ENCODE measurements around the gene RGCC.

Gene RGCC

DNA sequence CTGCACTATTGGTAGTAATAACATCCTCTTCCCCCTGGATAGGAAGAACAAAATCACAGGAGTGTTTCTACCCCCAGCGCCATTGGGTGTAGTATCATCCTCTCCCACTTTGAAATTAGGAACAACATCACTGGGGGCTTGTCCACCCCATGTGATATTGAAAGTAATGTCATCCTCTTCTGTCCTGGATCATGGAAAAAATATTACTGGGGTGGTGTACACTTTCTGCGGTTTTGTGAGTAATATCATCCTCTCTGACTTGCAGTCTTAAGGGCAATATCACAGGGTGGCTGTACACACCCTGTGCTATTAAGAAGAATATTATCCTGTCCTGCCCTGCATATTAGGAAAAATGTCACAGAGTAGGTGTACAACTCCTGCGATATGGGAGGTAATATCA, 4.9 kb upstream of the RGCC start:
- in situ Hi-C loops (cut with MboI; ENCODE audit: low sequenced_read_pairs), result no loop called here

DNA sequence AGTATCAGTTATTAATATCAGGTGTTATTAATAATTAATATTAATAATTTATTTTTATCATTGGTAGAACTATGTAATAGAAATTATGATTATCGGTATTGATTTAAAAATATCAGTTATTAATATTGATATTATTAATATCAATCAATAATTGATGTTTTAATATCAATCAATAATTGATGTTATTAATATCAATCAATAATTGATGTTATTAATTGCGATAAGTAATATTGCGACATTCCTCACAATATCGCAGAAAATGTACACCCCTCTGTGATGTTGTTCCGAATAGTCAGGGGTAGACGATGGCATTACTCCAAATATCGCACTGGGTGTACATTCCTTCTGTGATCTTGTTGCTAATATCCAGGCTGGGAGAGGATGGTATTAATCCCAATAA, 3.7 kb upstream of the RGCC start:
- in situ Hi-C loops (cut with MboI; ENCODE audit: low sequenced_read_pairs), result no loop called here

DNA sequence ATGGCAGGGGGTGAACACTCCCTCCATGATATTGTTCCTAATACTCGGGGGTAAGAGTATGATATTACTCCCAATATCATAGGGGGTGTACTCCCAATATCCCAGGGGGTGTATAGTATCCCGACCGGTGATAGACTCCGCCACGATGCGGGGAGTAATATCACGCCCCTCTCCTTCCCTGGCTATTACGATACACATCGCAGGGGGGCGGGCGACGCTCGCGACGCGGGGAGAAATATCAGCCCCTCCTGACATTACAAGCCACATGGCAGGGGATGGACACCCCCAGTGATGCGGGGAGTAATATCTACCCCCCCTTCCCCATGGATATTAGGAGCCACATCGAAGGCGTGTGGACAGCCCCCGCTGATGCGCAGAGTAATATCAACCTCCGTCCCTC, 3.2 kb upstream of the RGCC start:
- in situ Hi-C loops (cut with MboI; ENCODE audit: low sequenced_read_pairs), result no loop called here

DNA sequence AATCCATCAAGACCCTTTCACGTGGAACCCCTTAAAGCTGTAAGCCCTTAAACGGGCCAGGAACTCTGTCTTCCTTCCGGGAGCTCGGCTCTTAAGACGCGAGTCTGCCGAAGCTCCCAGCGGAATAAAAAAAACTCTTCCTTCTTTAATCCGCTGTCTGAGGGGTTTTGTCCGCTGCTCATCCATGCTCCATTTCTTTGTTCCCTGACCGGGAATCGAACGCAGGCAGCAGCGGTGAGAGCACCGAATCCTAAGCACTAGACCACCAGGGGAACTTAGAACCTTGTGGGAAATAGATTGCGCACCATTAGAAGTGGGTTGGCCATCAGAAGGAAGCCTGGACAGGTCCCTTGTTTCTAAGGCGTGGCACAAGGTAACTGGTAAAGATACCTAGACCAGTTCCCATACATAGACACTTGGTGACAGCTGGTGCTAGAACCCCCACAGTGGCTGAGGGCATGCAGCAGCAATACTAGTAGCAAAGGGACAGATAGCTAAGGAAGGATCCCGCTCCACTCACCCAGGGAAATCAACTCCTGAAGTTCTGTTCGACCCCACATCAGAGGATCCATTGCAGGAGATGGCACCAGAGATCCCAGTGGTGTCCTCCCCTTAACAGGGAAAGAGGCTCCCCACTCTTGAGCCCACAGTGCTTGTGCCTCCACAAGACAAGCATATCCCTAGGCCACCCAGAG, 1.5 kb upstream of the RGCC start:
- in situ Hi-C loops (cut with MboI; ENCODE audit: low sequenced_read_pairs), result no loop called here

DNA sequence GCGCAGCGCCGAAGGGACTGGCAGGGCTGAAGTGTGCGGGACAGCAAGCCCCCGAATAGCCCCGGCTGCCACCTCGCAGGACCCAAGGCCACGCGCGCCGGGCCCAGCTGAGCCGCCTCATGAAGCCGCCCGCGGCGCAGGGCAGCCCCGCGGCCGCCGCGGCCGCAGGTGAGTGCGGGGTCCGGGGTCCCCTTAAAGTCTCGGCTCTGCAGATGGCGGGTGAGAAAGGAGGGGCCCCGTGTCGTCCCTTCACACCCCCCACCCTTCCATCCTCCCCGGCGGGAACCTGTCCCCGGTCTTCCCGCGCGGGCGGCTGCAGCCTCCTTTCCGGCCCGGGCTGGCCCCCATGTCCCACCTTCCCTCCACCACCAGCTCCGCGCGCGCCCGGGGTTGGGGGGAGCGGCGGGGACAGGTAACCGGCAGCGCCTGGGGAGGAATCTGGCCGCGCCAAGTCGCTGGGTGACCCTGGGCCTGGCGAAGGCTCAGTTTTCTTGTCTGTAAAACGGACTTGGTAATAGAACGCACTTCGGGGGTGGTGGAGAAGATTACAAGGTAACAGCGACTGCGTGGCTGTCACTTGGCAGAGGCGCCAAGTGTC, 338 bp downstream of the RGCC start:
- in situ Hi-C loops (cut with MboI; ENCODE audit: low sequenced_read_pairs), result no loop called here

DNA sequence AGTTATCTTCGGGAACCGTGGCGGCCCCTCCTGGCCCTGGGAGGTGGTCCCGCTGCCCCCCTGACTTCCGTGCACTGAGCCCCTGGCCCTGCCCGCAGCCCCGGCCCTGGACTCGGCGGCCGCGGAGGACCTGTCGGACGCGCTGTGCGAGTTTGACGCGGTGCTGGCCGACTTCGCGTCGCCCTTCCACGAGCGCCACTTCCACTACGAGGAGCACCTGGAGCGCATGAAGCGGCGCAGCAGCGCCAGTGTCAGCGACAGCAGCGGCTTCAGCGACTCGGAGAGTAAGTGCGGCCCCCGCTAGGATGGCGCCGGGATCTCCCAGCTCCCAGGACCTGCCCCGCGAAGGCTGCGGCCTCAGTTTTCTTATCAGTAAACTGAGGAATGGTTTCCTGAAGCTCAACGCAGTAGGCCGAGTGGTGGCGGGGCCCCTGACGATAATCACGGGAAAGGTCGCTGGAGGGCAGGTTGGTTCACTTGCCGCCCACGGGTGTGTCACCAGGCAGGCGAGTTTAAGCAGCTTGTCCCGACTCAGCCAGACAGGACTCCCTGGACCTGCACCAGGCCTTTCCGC, 924 bp downstream of the RGCC start:
- in situ Hi-C loops (cut with MboI; ENCODE audit: low sequenced_read_pairs), result no loop called here

DNA sequence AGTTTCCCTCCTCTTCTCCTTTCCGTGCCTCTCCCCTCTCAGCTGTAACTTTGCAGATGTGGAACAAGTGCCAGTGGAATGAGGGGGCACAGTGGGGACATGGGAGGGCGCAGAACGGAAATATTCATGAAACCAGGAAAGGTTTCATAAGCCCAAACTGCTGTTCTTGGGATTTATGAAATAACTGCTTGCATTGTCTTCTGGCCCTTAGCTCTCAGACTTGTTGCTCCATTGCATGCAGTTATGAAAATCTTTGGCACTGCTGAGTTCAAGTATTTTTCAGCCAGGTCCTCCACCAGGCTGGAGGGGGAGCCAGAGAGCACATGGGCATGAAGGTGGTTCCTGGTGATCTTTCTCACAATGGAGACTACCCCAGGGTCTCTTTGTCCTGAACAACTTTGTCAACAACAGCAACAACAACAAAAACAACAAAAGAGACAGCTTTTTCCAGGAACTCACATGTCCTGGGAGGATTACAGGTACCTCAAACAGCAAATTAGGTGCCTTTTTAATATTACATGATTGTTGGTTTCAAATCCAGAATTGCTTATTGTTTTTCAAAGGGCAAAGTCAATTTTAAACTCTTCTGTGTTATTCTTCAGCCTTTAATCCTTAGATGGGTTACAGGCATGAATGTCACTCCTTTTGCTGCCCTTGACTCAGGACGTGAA, 1.5 kb downstream of the RGCC start:
- in situ Hi-C loops (cut with MboI; ENCODE audit: low sequenced_read_pairs), result no loop called here

DNA sequence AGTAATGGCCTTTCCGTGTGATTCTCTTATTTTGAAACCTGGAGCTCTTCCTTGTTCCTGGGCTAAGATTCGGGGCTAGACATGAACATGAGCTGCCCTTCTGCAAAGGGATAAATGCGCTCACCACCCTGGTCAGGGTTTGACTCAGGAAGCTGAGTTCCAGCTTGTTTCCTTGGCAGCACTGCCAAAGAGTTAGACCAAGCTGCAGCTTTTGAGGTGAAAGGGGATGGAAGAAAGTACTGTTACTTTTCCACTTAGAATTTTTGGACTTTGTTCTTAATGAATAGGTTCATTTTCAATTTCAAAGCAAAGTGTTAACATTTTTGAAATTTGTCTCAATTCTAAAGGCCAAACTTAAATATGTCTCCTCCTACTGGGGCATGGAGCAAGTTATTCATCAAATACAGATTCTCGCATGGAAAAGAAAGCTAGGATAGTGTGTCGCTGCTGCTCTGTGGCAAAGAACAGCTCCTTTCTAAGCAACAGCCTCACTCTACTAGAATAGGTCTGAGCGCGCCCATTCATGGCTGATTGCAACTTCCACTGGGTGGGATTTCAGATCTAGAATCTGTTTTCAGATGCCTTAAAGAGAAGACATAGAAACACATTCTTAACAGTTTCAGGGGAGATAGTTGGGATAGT, 2.2 kb downstream of the RGCC start:
- in situ Hi-C loops (cut with MboI; ENCODE audit: low sequenced_read_pairs), result no loop called here

DNA sequence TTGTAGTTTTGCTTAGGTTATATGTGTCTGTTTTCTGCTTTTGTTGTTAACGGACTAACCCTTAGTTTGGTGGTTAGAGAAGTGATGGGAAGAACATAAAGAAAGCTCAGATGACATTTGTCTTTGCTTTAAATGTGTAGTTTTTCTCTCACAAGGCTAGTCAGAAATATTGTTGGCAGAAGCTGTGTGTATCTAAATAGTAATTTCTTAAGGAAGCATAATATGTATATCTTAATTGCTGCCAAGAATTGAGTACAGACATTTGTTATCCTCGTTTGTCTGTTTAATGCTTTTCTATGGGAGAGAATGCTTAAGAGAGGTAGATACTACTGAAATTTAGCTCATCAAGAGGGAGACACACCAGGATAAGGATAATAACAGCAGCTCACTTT, 2.7 kb downstream of the RGCC start:
- in situ Hi-C loops (cut with MboI; ENCODE audit: low sequenced_read_pairs), result no loop called here

DNA sequence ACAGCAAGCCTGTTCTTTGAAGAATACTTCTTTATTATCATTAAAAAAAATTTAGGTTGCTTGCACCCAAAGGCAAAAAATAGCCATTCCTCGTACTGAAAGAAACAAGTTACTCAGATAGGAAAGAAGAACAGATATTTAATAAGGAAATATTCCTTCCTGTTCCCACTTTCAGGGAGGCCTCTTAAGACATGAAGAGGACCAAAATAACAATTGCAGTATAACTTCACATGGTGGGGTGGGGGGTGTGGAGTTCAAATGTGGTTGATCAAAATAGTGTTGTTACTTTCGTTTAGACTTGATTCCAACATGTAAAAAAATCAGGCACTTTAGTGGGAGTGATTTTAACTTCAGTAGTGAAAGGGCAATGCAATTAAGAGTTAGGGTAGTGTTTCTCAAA, 3.6 kb downstream of the RGCC start:
- in situ Hi-C loops (cut with MboI; ENCODE audit: low sequenced_read_pairs), result no loop called here

DNA sequence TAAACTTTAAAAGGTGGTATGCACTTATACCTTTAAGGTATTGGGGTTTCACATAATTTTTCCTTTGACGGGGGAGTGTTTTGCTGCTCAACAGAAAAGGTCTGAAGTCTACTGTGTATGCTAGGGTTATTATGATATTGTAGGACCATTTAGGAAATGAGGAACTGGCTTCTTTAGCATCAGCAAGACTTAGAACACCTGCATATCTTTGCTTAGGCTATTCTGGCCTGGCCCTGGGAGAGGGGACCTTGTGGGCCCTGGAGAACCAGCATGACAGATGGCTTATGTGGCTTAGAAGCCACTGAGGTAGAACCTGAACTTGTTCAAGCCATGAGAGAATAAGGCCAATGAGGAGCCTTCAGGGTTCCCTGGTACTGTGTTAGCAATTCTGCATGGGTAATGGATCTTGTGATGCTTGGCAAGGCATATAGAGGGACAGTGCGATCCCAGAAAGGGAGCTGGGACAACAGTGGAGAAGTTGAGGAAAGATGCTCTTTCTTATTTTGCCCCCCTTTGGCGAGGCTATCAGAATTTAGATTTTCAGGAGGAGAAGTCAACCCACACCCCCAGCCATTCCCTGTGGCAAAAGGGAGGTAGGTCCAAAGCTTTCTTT, 4.3 kb downstream of the RGCC start:
- in situ Hi-C loops (cut with MboI; ENCODE audit: low sequenced_read_pairs), result no loop called here

DNA sequence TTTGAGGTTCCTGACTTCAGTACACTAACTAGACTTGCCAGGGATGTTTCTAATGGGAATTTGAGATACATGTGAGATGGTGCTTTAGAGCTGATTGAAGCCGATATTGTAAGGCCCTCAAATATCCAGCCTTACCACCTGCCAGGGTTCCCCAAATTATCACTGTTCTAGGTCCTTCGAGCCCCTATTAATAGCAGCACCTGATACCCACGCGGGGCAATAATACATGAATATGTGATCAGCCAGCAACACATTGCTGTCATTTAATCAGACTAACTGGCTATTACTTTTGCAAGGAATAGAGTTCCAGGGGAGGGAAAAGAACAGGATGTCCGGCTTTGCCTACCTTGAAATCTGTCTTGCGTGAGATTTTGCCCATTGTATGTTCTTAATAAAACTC, 5.1 kb downstream of the RGCC start:
- in situ Hi-C loops (cut with MboI; ENCODE audit: low sequenced_read_pairs), result no loop called here

DNA sequence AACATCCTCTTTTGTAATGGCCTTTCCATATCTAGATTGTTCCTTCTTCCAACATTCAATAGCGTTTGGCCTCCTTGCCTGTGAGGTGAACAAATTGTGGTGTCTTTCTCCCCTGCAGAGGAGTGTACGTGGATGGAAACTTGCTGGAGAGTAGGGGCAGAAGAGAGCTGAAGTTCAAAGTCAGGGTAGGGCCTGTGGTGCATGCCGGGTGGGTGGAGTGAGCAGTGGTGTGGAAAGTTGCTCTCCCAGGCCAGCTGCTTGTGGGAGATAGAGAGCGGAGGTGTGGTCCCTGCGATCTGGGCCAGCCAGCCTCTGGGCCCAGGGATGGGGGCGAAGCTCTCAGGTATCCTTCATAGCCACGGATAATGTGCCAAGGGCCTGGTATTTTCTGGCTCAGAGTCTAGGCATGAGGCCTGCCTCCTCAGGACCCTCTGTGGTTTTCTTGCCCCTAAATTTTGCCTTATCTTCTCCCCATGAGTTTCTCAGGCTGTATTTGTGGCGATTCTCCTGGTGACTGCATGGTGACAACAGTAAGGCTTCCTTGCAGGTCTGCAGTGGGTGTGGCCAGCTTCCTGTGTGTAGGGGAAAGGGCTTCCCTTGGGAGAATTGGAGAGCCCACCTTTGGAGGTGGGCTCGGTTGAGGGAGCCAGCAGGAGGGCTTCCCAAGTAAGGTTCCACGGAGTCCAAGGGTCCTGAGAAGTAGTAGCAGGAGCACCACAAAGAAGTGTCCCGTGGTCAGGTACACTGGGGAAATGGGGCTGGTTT, 6.7 kb downstream of the RGCC start:
- in situ Hi-C loops (cut with MboI; ENCODE audit: low sequenced_read_pairs), result no loop called here

DNA sequence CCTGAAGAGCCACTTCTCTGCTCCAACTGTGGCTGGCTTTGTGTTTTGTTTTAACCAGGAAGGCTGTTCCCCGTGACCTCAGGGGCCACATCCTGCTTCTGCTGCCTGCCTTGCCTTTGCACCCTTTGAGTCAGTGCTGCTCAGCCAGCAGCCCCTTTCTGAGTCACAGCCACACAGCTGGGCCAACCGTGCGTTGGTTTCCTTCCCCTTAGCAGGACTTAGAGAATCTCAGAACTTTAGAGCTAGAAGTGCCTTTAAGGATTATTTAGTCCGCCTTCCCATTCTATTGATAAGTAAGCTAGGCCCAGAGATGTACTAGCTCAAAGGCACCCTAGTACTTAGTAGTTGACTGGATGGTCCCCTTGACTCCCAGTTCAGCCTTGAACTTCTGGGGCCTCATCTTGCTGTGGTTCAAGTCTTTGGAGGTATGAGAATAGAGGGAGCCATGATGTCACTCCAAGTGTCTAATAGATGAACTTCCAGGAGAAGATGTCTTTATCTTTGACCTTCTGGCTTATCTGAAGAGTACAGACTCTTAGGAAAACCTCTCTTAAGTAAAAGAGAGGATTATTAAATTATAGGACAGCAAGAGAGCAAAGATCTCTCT, 8.0 kb downstream of the RGCC start:
- in situ Hi-C loops (cut with MboI; ENCODE audit: low sequenced_read_pairs), result no loop called here

DNA sequence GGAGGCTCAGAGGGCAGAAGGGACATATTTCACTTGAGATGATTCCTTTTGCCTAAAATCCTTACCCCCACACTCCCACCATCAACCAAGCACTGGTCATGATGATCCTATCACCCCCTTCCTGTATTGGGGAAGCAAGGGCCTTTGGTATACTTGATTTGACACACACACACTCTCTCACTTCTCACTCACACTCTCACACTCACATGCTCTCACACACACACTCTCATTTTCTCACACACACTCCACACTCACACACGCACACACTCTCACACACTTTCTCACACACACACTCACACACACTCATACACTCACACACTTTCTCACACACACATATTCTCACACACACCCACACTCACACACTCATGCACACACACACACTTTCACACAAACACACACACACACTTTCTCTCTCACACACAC, 8.6 kb downstream of the RGCC start:
- in situ Hi-C loops (cut with MboI; ENCODE audit: low sequenced_read_pairs), result no loop called here

DNA sequence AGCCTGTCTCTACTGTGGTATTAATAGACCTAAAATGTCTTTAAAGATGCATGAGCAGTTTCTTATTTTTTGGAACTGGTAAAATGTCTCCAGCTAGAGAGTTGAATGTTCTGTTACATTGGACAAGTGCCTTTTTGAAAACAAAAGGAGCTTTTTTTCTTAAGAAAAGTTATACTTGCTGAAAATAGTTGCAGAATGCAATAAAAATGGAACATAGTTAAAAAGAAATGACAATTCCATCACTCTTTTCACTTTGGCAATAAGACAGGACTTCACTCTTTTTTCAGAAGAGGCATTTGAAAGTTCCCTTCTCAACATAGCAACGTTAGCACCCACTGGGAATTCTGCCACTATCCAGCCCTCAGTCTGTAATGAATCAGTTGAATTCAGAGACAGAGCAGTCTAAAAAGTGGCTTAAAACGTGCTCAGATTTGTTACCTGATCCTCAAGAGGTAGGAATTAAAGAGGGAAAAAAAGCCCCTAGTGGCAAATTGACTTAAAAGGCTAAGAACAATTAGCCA, 10.1 kb downstream of the RGCC start:
- in situ Hi-C loops (cut with MboI; ENCODE audit: low sequenced_read_pairs), result no loop called here

DNA sequence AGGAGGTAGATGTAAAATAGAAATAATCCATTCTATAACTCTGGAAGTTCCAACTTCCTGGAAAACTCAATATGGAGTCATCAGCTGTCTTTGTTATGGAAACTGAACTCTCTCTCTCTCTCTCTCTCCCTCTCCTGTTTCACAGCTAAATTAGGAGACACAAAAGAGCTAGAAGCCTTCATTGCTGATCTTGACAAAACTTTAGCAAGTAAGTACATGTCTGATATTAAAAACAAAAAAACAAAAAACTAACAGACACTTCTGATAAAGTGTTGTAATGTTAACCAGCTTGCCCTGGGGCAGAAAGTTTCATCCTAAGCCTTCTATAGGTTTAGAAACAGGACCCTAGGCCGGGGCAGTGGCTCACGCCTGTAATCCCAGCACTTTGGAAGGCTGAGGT, 11.3 kb downstream of the RGCC start:
- in situ Hi-C loops (cut with MboI; ENCODE audit: low sequenced_read_pairs), result no loop called here

DNA sequence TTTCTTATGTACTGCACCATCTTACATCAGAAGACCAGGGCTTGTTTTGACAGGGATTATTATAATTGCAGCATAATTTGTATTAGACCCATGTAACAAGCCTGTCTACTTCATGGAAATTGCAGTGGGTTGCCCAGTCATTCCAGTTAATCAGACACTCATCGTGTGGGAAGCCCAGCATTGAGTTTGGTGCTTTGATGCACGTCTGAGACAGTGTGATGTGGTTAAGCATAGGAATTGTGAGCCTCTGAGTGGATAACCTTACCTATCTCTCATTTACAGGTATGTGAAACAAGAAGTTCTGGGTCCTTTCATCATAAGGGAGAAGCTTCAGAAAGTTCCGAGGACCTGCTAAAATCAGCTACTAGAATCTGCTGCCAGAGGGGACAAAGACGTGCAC, 12.8 kb downstream of the RGCC start:
- in situ Hi-C loops (cut with MboI; ENCODE audit: low sequenced_read_pairs), result no loop called here

DNA sequence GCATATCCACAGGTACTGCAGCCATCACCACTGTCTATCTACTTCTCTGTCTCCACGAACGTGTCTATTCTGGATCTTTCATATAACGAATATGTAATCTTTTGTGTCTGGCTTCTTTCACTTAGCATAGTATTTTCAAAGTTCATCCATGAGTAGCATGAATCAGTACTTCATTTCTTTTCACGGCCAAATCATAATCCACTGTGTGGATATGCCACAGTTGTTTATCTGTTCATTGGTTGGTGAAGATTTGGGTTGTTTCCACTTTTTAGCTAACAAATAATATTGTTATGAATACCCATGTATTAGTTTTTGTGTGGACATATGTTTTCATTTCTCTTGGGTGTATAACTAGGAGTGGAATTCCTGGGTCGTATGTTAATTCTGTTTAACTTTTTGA, 14.4 kb downstream of the RGCC start:
- in situ Hi-C loops (cut with MboI; ENCODE audit: low sequenced_read_pairs), result no loop called here

DNA sequence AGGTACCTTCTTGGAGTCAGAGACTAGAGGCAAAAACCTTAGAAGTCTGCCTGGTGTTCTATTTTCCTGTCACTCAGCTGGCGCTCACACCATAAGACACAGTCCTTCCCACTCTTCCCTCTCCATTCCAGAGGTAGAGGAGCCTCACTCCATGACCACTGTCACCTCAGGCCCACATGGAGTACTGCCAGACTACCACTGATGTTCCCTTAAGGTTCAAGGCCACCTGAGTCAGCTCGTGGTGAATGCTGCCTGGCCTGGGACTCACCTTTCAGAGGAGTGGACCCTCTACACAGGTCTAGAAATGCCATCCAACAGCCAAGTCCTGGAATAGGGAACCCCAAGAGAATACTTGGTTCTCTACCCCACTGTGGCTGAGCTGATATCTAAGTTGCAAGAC, 29.9 kb downstream of the RGCC start:
- in situ Hi-C loops (cut with MboI; ENCODE audit: low sequenced_read_pairs), result no loop called here

All from HL-60/S4 treated with phorbol 12-myristate 13-acetate at 8.2 ng/mL for 4 days and 3 days (cell line).